ENCODE data around the gene HNF4A. TPM values are rescaled to one million over a fixed set of nuclear protein-coding genes. Genes with fewer than 3 reads are reported as not detected.

HNF4A gene
- total RNA-seq, 1 experiment from 2014 or later: not detected

DNA sequence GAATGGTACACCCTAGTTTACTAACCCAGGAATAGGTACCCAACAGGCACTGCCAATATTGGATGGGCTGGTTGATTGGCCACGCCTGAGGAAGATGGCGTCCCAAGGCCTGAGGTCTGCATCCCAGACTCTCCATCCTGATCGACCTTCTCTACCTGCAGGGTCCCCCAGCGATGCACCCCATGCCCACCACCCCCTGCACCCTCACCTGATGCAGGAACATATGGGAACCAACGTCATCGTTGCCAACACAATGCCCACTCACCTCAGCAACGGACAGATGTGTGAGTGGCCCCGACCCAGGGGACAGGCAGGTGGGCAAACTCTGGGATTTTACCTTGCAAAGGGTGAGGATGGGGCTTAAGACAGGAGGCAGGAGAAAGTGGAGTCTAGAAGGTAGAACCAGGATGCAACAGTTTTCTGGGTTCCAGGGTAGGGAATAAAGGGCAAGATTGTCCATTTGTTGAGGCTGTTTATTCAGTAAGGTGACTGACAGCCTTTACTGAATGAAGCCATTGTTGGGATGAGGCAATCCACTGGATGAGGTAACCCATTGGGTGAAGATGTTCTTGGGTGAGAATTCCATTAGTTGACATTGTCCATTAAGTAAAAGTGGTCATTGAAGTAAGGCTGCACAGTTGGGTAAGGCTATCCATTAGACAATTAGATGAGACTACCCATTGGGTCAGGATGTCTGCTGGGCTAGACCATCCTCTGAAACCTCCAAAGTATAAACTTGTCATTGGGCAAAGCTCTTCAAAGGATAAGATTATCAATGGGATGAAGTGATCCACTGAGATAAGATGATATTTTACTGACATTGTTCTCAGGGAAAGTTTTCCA, 72.9 kb downstream of the HNF4A start:
- Histone ChIP-seq H3K4me1 (no peaks in the 10 kb centered on the region), H3K4me3 (no peak overlapping the region), H3K27me3 (peaks cover 36% of the 10 kb centered on the region), H3K9me3 (replicated peaks) (no peaks in the 10 kb centered on the region; the same call in 1 of the 2 replicates), H3K27ac (no peak overlapping the region), H3K36me3 (no peaks in the 10 kb centered on the region)
- DNase-seq: no peak

- Histone ChIP-seq H3K4me3 (no peak overlapping the region), H3K36me3 (no peaks in the 10 kb centered on the region), H3K4me1 (no peaks in the 10 kb centered on the region), H3K27me3 (peaks cover 36% of the 10 kb centered on the region), H3K9me3 (replicated peaks) (no peaks in the 10 kb centered on the region; the same call in 1 of the 2 replicates), H3K27ac (no peak overlapping the region)
- no peak for DNase-seq
These were observed 73.5 kb downstream of the HNF4A start for GRCh38 chr20:44429017-44429339.

- H3K27me3 ChIP-seq: peaks cover 35% of the 10 kb centered on the region
- DNase-seq: no peak
- H3K36me3 ChIP-seq: no peaks in the 10 kb centered on the region
- H3K27ac ChIP-seq: no peak overlapping the region
- H3K4me1 ChIP-seq: no peaks in the 10 kb centered on the region
- no peaks in the 10 kb centered on the region; the same call in 1 of the 2 replicates for H3K9me3 ChIP-seq (replicated peaks)
- H3K4me3 ChIP-seq: no peak overlapping the region
These were observed 74.1 kb downstream of the HNF4A start for GRCh38 chr20:44429419-44430269.

DNA sequence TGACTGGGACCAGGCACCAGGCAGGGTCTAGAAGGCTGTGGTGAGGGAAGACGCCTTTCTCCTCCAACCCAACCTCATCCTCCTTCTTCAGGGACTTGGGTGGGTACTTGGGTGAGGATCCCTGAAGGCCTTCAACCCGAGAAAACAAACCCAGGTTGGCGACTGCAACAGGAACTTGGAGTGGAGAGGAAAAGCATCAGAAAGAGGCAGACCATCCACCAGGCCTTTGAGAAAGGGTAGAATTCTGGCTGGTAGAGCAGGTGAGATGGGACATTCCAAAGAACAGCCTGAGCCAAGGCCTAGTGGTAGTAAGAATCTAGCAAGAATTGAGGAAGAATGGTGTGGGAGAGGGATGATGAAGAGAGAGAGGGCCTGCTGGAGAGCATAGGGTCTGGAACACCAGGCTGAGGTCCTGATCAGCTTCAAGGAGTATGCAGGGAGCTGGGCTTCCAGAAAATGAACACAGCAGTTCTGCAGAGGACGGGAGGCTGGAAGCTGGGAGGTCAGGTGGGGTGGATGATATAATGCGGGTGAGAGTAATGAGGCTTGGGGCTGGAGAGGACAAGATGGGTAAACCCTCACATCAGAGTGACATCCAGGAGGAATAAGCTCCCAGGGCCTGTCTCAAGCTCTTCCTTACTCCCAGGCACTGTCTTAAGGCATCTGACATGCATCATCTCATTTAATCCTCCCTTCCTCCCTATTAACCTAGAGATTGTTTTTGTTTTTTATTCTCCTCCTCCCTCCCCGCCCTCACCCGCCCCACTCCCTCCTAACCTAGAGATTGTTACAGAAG, 75.0 kb downstream of the HNF4A start:
- no peaks in the 10 kb centered on the region for H3K36me3 ChIP-seq
- no peak overlapping the region for H3K27ac ChIP-seq
- no peaks in the 10 kb centered on the region for H3K4me1 ChIP-seq
- H3K9me3 ChIP-seq (replicated peaks): no peaks in the 10 kb centered on the region; the same call in 1 of the 2 replicates
- H3K4me3 ChIP-seq: no peak overlapping the region
- H3K27me3 ChIP-seq: peaks cover 32% of the 10 kb centered on the region
- no peak for DNase-seq

DNA sequence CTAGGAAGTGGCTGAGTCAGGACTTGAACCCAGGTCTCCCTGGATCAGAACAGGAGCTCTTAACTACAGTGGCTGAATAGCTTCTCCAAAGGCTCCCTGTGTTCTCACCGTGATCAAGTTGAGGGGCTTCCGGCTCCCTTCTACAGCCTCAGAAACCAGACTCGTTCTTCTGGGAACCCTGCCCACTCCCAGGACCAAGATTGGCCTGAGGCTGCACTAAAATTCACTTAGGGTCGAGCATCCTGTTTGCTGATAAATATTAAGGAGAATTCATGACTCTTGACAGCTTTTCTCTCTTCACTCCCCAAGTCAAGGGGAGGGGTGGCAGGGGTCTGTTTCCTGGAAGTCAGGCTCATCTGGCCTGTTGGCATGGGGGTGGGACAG, 75.6 kb downstream of the HNF4A start:
- Histone ChIP-seq H3K27me3 (peaks cover 34% of the 10 kb centered on the region), H3K4me1 (no peaks in the 10 kb centered on the region), H3K9me3 (replicated peaks) (no peaks in the 10 kb centered on the region; the same call in 1 of the 2 replicates), H3K27ac (no peak overlapping the region), H3K4me3 (no peak overlapping the region), H3K36me3 (no peaks in the 10 kb centered on the region)
- no peak for DNase-seq

GRCh38 chr20:44431502-44432234, 76.2 kb downstream of the HNF4A start:
- no peaks in the 10 kb centered on the region; the same call in 1 of the 2 replicates for H3K9me3 ChIP-seq (replicated peaks)
- H3K4me1 ChIP-seq: no peaks in the 10 kb centered on the region
- H3K27ac ChIP-seq: no peak overlapping the region
- peaks cover 33% of the 10 kb centered on the region for H3K27me3 ChIP-seq
- H3K36me3 ChIP-seq: no peaks in the 10 kb centered on the region
- DNase-seq: no peak
- no peak overlapping the region for H3K4me3 ChIP-seq

DNA sequence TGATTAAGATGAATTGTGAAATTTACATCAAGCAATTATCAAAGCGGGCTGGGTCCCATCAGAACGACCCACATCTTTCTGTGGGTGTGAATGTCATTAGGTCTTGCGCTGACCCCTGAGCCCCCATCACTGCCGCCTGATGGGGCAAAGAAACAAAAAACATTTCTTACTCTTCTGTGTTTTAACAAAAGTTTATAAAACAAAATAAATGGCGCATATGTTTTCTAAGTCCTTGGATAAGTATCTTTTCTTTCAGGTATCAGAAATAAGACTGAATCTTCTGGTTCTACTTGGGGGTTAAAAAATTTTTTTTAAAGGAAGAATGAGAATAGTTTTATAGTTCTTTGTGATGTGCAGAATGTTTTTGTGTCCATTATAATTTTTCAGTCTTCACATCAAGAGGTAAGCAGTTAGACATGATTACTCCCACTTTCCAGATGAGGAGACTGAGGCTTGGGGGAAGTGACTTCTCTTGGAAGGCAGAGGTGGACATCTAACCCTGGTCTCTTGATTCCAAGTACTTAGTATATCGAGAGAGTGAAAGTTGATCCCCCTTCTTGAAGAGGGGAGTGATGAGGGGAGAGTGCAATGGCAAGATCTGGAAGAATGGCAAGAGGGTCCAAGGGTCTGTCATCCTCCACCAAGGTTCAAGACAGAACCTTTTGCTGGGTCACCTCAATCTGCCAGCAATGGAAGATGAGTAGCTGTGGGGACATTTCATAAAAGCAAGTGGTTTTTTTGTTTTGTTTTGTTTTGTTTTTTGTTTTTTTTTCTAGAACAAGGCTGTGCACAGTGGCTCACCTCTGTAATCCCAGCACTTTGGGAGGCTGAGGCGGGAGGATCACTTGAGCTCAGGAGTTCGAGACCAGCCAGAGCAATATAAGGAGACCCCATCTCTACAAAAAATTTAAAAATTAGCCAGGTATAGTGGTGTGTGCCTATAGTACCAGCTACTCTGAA, 77.4 kb downstream of the HNF4A start:
- Histone ChIP-seq H3K36me3 (no peaks in the 10 kb centered on the region), H3K4me1 (no peaks in the 10 kb centered on the region), H3K27me3 (peaks cover 33% of the 10 kb centered on the region), H3K4me3 (no peak overlapping the region), H3K9me3 (replicated peaks) (no peaks in the 10 kb centered on the region), H3K27ac (no peak overlapping the region)
- DNase-seq: no peak

- H3K4me3 ChIP-seq: no peak overlapping the region
- peaks cover 33% of the 10 kb centered on the region for H3K27me3 ChIP-seq
- H3K9me3 ChIP-seq (replicated peaks): no peaks in the 10 kb centered on the region
- DNase-seq: no peak
- no peak overlapping the region for H3K27ac ChIP-seq
- no peaks in the 10 kb centered on the region for H3K4me1 ChIP-seq
- no peaks in the 10 kb centered on the region for H3K36me3 ChIP-seq
These were observed 78.4 kb downstream of the HNF4A start for GRCh38 chr20:44433751-44434538.

GRCh38 chr20:44435630-44436335, 80.3 kb downstream of the HNF4A start:
- Histone ChIP-seq H3K9me3 (replicated peaks) (no peaks in the 10 kb centered on the region), H3K27me3 (peaks cover 25% of the 10 kb centered on the region), H3K27ac (no peak overlapping the region), H3K4me3 (no peak overlapping the region), H3K36me3 (no peaks in the 10 kb centered on the region), H3K4me1 (no peaks in the 10 kb centered on the region)
- no peak for DNase-seq

DNA sequence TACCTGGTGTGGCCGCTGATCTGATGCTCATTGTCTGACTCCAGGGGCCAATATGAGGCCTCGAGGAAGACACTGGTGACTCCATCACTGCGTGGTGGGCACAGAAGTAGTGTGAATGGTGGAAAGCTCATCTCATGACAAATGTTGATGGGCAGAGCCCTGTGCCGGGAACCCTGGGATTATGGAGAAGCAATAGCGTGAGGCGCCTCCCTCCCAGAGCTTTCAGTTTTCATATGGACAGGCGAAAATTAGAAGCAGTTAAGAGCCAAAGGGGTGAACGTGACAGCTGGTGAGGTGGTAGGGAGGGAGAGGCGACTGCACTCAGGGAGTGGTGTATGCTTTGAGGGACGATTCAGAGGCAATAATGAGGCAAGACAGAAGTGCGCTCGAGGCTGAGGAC, 80.9 kb downstream of the HNF4A start:
- H3K4me3 ChIP-seq: no peak overlapping the region
- no peak overlapping the region for H3K27ac ChIP-seq
- no peak for DNase-seq
- no peaks in the 10 kb centered on the region for H3K36me3 ChIP-seq
- H3K4me1 ChIP-seq: no peaks in the 10 kb centered on the region
- peaks cover 22% of the 10 kb centered on the region; the same call in 1 of the 2 replicates for H3K27me3 ChIP-seq
- H3K9me3 ChIP-seq (replicated peaks): no peaks in the 10 kb centered on the region

DNA sequence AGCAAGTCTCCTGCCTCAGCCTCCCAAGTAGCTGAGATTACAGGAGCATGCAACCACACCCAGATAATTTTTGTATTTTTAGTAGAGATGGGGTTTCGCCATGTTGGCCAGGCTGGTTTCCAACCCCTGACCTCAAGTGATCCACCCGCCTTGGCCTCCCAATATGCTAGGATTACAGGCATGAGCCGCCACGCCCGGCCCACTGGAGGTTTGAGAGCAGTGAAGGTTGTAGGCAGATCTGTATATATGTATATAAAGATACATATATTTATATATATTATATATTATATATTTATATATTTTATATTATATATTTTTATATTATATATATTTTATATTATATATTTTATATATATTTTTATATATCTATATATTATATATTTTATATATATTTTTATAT, 82.0 kb downstream of the HNF4A start:
- no peak overlapping the region for H3K27ac ChIP-seq
- peaks cover 16% of the 10 kb centered on the region; the same call in 1 of the 2 replicates for H3K27me3 ChIP-seq
- H3K36me3 ChIP-seq: no peaks in the 10 kb centered on the region
- no peak overlapping the region for H3K4me3 ChIP-seq
- H3K9me3 ChIP-seq (replicated peaks): no peaks in the 10 kb centered on the region
- no peaks in the 10 kb centered on the region for H3K4me1 ChIP-seq
- DNase-seq: no peak

- H3K27me3 ChIP-seq: peaks cover 9% of the 10 kb centered on the region; the same call in 1 of the 2 replicates
- no peaks in the 10 kb centered on the region for H3K9me3 ChIP-seq (replicated peaks)
- H3K4me1 ChIP-seq: no peaks in the 10 kb centered on the region
- H3K27ac ChIP-seq: no peak overlapping the region
- H3K4me3 ChIP-seq: no peak overlapping the region
- no peak for DNase-seq
- H3K36me3 ChIP-seq: no peaks in the 10 kb centered on the region
These were observed 83.3 kb downstream of the HNF4A start for GRCh38 chr20:44438782-44439181.
